IMR-90 (cell line): Measurements from ENCODE around the gene ECHS1. TPM values are rescaled to one million over a fixed set of nuclear protein-coding genes. Genes with fewer than 3 reads are reported as not detected.

Experiments
- ATAC-seq: fragments of 200-7000 bp; cut with Tn5 transposase; 2 replicates; pipeline ENCODE4 v1.9.1; 2020; ENCODE audit warnings: low read depth, mild to moderate bottlenecking, moderate library complexity
- BruUV-seq: library from RNA; stranded (reverse); fragments of 400-500 nt; replicated peaks from 2 replicates; lab custom pipeline; 2021; lab: Mats Ljungman, UMichigan
- CTCF ChIA-PET: fragments of 300-600 bp; formaldehyde crosslinking; extraction: SDS; loops from one replicate; lab custom pipeline; 2021; ENCODE audit warnings: antibody characterized with exemption; lab: Yijun Ruan, JAX
- POLR2A ChIA-PET: fragments of 300-600 bp; sonication (Branson Sonifier 250); formaldehyde crosslinking; loops from one replicate; lab custom pipeline; 2022; ENCODE audit warnings: antibody characterized with exemption; ENCODE audit not compliant: unreplicated experiment; lab: Charles Lee
- DNase-seq: peaks from one replicate; pipeline ENCODE4 v3.0.0; 2013
- H2AFZ ChIP-seq: replicated peaks from 2 replicates; pipeline ENCODE3; 2013; ENCODE audit warnings: low read length, mild to moderate bottlenecking; ENCODE audit not compliant: poor library complexity
- H2AK5ac ChIP-seq: 2 replicates; pipeline ENCODE4 v1.6.1; 2013; ENCODE audit warnings: low read depth, low read length, inconsistent platforms
- H2AK9ac ChIP-seq: replicated peaks from 2 replicates; pipeline ENCODE3; 2013; ENCODE audit warnings: mild to moderate bottlenecking, low read depth, low read length, moderate library complexity; ENCODE audit not compliant: poor library complexity
- H2BK120ac ChIP-seq: 2 replicates; pipeline ENCODE4 v1.6.1; 2013; ENCODE audit warnings: low read depth, low read length, inconsistent platforms
- H2BK15ac ChIP-seq: 3 replicates; pipeline ENCODE4 v1.6.1; 2013; ENCODE audit warnings: low read depth, low read length, inconsistent platforms
- H2BK20ac ChIP-seq: 2 replicates; pipeline ENCODE4 v1.6.1; 2013; ENCODE audit warnings: low read depth, mild to moderate bottlenecking, inconsistent platforms, low read length, moderate library complexity
- H2BK5ac ChIP-seq: 2 replicates; pipeline ENCODE4 v1.6.1; 2013; ENCODE audit warnings: mild to moderate bottlenecking, low read depth, low read length, inconsistent platforms; ENCODE audit not compliant: poor library complexity, severe bottlenecking
- H3K14ac ChIP-seq: replicated peaks from 2 replicates; pipeline ENCODE4 v1.6.1; 2013; ENCODE audit warnings: low read depth, low read length, inconsistent platforms
- H3K18ac ChIP-seq: 2 replicates; pipeline ENCODE4 v1.6.1; 2013; ENCODE audit warnings: low read depth, low read length, control low read depth
- H3K23ac ChIP-seq: 2 replicates; pipeline ENCODE4 v1.6.1; 2013; ENCODE audit warnings: low read depth, low read length, inconsistent platforms
- H3K27ac ChIP-seq: 2 replicates; pipeline ENCODE4 v1.5.1; 2013; ENCODE audit warnings: mild to moderate bottlenecking, control low read depth, low read length; ENCODE audit not compliant: insufficient read depth
- H3K27me3 ChIP-seq: 2 replicates; pipeline ENCODE4 v1.6.1; 2013; ENCODE audit warnings: low read length; ENCODE audit not compliant: control insufficient read depth, insufficient read depth
- H3K36me3 ChIP-seq: 2 replicates; pipeline ENCODE4 v1.6.1; 2013; ENCODE audit warnings: low read length, mixed read lengths; ENCODE audit not compliant: control insufficient read depth, insufficient read depth
- H3K4ac ChIP-seq: 2 replicates; pipeline ENCODE4 v1.6.1; 2013; ENCODE audit warnings: low read depth, low read length, inconsistent platforms
- H3K4me1 ChIP-seq: 2 replicates; pipeline ENCODE4 v1.6.1; 2013; ENCODE audit warnings: low read length, mixed read lengths; ENCODE audit not compliant: control insufficient read depth, insufficient read depth
- H3K4me2 ChIP-seq: 2 replicates; pipeline ENCODE4 v1.6.1; 2013; ENCODE audit warnings: low read depth, mild to moderate bottlenecking, control low read depth, low read length, moderate library complexity
- H3K4me3 ChIP-seq: 2 replicates; pipeline ENCODE4 v1.5.1; 2013; ENCODE audit warnings: low read depth, mild to moderate bottlenecking, control low read depth, low read length, moderate library complexity; ENCODE audit not compliant: insufficient read depth
- H3K56ac ChIP-seq: 2 replicates; pipeline ENCODE4 v1.6.1; 2013; ENCODE audit warnings: low read length, inconsistent platforms; ENCODE audit not compliant: insufficient read depth; ENCODE audit errors: extremely low read depth
- H3K79me1 ChIP-seq, 2 experiments: 2 replicates each; pipeline ENCODE4 v1.6.1; 2013; ENCODE audit warnings: low read length in 2 of 2, inconsistent platforms in 1 of 2, low read depth in 1 of 2
- H3K9ac ChIP-seq: 2 replicates; pipeline ENCODE4 v1.6.1; 2013; ENCODE audit warnings: low read depth, low read length, control low read depth
- H3K9me1 ChIP-seq: 2 replicates; pipeline ENCODE4 v1.6.1; 2013; ENCODE audit warnings: low read length, inconsistent platforms; ENCODE audit not compliant: insufficient read depth
- H3K9me3 ChIP-seq: 2 replicates; pipeline ENCODE4 v1.6.1; 2013; ENCODE audit warnings: low read length; ENCODE audit not compliant: control insufficient read depth, insufficient read depth
- H4K20me1 ChIP-seq: 2 replicates; pipeline ENCODE4 v1.6.1; 2013; ENCODE audit warnings: low read length, inconsistent platforms; ENCODE audit not compliant: insufficient read depth
- H4K5ac ChIP-seq: 2 replicates; pipeline ENCODE4 v1.6.1; 2013; ENCODE audit warnings: mild to moderate bottlenecking, low read depth, low read length, control low read depth
- H4K8ac ChIP-seq, 2 experiments: 2 replicates each; pipeline ENCODE4 v1.6.1; 2013; ENCODE audit warnings: low read depth in 2 of 2, low read length in 2 of 2, control low read depth in 1 of 2, inconsistent platforms in 1 of 2
- H4K91ac ChIP-seq: 2 replicates; pipeline ENCODE4 v1.6.1; 2013; ENCODE audit warnings: low read depth, low read length, inconsistent platforms; ENCODE audit not compliant: insufficient read depth
- BHLHE40 ChIP-seq: fragments of 150-350 bp; IDR thresholded peaks from 2 replicates; pipeline ENCODE4 v1.6.1; 2016; ENCODE audit warnings: mild to moderate bottlenecking, low read depth, low read length
- CEBPB ChIP-seq: IDR thresholded peaks from 2 replicates; pipeline ENCODE4 v1.6.1; 2012; ENCODE audit warnings: low read depth, low read length, improper control_type of control experiment
- FOS ChIP-seq: fragments of 150-350 bp; IDR thresholded peaks from 2 replicates; pipeline ENCODE4 v1.6.1; 2016; ENCODE audit warnings: low read depth, low read length
- MAZ ChIP-seq: IDR thresholded peaks from 2 replicates; pipeline ENCODE4 v1.6.1; 2012; ENCODE audit warnings: low read depth, mild to moderate bottlenecking, low read length, improper control_type of control experiment, moderate library complexity, borderline replicate concordance
- MXI1 ChIP-seq: IDR thresholded peaks from 2 replicates; pipeline ENCODE4 v1.6.1; 2012; ENCODE audit warnings: low read depth, mild to moderate bottlenecking, low read length, moderate library complexity, borderline replicate concordance
- NFE2L2 ChIP-seq: fragments of 150-350 bp; IDR thresholded peaks from 2 replicates; pipeline ENCODE4 v1.6.1; 2016; ENCODE audit warnings: low read depth, mild to moderate bottlenecking, low read length
- POLR2A ChIP-seq: IDR thresholded peaks from 2 replicates; pipeline ENCODE4 v1.6.1; 2012; ENCODE audit warnings: mild to moderate bottlenecking, low read depth, low read length
- RAD21 ChIP-seq: IDR thresholded peaks from 2 replicates; pipeline ENCODE4 v1.6.1; 2012; ENCODE audit warnings: low read length, improper control_type of control experiment
- RCOR1 ChIP-seq: IDR thresholded peaks from 2 replicates; pipeline ENCODE4 v1.6.1; 2012; ENCODE audit warnings: mild to moderate bottlenecking, low read length, improper control_type of control experiment; ENCODE audit not compliant: insufficient replicate concordance
- RFX5 ChIP-seq: IDR thresholded peaks from 2 replicates; pipeline ENCODE4 v1.8.0; 2012; ENCODE audit warnings: low read depth, mild to moderate bottlenecking, low read length, moderate library complexity
- WGBS, 2 experiments: methylation state at CpG; one replicate each; pipeline versions ENCODE4 v1.1.5 to v1.1.7; 2013; ENCODE audit warnings: missing lambda C conversion rate in 2 of 2; ENCODE audit not compliant: insufficient read length in 1 of 2; ENCODE audit errors: extremely low coverage in 2 of 2; 5-methylcytosine and 5-hydroxymethylcytosine counted together
- dilution Hi-C: fragments of 300-500 bp; cut with HindIII; formaldehyde crosslinking; loops from one replicate; pipeline ENCODE4 v1.14.3; 2018; ENCODE audit warnings: low sequenced_read_pairs; ENCODE audit not compliant: unreplicated experiment
- in situ Hi-C: fragments of 300-500 bp; cut with MboI; formaldehyde crosslinking; loops from 3 replicates; pipeline ENCODE4 v1.14.3; 2019; ENCODE audit warnings: low sequenced_read_pairs, inconsistent platforms, mixed read lengths
- intact Hi-C: fragments of 100-400 bp; cut with micrococcal nuclease; formaldehyde crosslinking; loops from 2 replicates; pipeline ENCODE4 v1.10.0; 2022
- polyA plus RNA-seq, 3 experiments: library from polyadenylated mRNA; depleted of rRNA; stranded (reverse); fragments of >200 nt; gene quantifications; 2 replicates each; pipeline ENCODE4 v1.2.3, GENCODE V29; 2012; ENCODE audit warnings: low replicate concordance in 1 of 3
- total RNA-seq: library from RNA; depleted of rRNA; stranded (reverse); fragments of >200 nt; gene quantifications from 2 replicates; pipeline ENCODE4 v1.2.3, GENCODE V29; 2012
- TF ChIP-seq, protein P1 (sequence below): conservative IDR thresholded peaks from 2 replicates; pipeline ENCODE4 v1.5.1; 2012; ENCODE audit warnings: mild to moderate bottlenecking, low read depth, low read length, improper control_type of control experiment
- TF ChIP-seq, protein P2 (sequence below): fragments of 150-350 bp; IDR thresholded peaks from 2 replicates; pipeline ENCODE4 v1.6.1; 2016; ENCODE audit warnings: low read depth, mild to moderate bottlenecking, low read length, moderate library complexity, borderline replicate concordance
- TF ChIP-seq, protein P3 (sequence below): fragments of 150-350 bp; IDR thresholded peaks from 2 replicates; pipeline ENCODE4 v1.6.1; 2017; ENCODE audit warnings: mild to moderate bottlenecking, antibody characterized with exemption, low read length, low read depth

Gene ECHS1
- total and polyA plus RNA-seq, 2 of the 4 experiments (the other 2 are of a cell fraction), result 60.8 to 84.2 TPM

DNA sequence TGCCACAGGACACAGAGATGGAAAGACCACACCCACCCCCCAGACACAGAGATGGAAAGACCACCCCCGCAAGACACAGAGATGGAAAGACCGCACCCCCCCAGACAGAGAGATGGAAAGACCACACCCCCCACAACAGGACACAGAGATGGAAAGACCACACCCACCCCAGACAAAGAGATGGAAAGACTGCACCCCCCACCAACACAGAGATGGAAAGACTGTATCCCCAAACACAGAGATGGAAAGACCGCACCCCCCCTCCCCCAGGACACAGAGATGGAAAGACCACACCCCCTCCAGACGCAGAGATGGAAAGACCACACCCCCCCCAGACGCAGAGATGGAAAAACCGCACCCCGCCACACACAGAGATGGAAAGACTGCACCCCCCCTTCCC lies 56.4 kb downstream of the ECHS1 start:
- Histone ChIP-seq H3K9me1 (peaks cover 3% of the 10 kb centered on the region; the same call in 1 of the 2 replicates), H3K36me3 (peaks cover 8% of the 10 kb centered on the region; the same call in 1 of the 2 replicates), H4K20me1 (no peaks in the 10 kb centered on the region), H2AK5ac (no peak overlapping the region), H2BK5ac (no peak overlapping the region), H3K4ac (no peak overlapping the region), H3K9me3 (no peaks in the 10 kb centered on the region), H2AFZ (no peak overlapping the region), H3K23ac (no peak overlapping the region), H4K91ac (no peak overlapping the region), H3K4me2 (no peak overlapping the region), H3K79me1 (no peaks in the 10 kb centered on the region), H2BK15ac (no peak overlapping the region), H3K4me3 (no peak overlapping the region), H3K18ac (no peak overlapping the region), H3K14ac (no peak overlapping the region), H3K27ac (no peak overlapping the region), H3K56ac (no peak overlapping the region), H2AK9ac (no peak overlapping the region), H3K4me1 (no peaks in the 10 kb centered on the region), H3K27me3 (no peaks in the 10 kb centered on the region; the same call in 1 of the 2 replicates), H2BK120ac (no peak overlapping the region), H4K8ac (no peak overlapping the region), H3K9ac (no peak overlapping the region), H4K5ac (no peak overlapping the region), H2BK20ac (no peak overlapping the region)
- TF ChIP-seq NFE2L2 (no peak), POLR2A (no peak), MXI1 (no peak), RCOR1 (no peak), MAZ (no peak), RAD21 (no peak), CEBPB (no peak), FOS (no peak), RFX5 (no peak), BHLHE40 (no peak)
- TF ChIP-seq, protein P1, sequence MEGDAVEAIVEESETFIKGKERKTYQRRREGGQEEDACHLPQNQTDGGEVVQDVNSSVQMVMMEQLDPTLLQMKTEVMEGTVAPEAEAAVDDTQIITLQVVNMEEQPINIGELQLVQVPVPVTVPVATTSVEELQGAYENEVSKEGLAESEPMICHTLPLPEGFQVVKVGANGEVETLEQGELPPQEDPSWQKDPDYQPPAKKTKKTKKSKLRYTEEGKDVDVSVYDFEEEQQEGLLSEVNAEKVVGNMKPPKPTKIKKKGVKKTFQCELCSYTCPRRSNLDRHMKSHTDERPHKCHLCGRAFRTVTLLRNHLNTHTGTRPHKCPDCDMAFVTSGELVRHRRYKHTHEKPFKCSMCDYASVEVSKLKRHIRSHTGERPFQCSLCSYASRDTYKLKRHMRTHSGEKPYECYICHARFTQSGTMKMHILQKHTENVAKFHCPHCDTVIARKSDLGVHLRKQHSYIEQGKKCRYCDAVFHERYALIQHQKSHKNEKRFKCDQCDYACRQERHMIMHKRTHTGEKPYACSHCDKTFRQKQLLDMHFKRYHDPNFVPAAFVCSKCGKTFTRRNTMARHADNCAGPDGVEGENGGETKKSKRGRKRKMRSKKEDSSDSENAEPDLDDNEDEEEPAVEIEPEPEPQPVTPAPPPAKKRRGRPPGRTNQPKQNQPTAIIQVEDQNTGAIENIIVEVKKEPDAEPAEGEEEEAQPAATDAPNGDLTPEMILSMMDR, result no peak
- TF ChIP-seq, protein P2, sequence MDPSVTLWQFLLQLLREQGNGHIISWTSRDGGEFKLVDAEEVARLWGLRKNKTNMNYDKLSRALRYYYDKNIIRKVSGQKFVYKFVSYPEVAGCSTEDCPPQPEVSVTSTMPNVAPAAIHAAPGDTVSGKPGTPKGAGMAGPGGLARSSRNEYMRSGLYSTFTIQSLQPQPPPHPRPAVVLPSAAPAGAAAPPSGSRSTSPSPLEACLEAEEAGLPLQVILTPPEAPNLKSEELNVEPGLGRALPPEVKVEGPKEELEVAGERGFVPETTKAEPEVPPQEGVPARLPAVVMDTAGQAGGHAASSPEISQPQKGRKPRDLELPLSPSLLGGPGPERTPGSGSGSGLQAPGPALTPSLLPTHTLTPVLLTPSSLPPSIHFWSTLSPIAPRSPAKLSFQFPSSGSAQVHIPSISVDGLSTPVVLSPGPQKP, result no peak
- TF ChIP-seq, protein P3, sequence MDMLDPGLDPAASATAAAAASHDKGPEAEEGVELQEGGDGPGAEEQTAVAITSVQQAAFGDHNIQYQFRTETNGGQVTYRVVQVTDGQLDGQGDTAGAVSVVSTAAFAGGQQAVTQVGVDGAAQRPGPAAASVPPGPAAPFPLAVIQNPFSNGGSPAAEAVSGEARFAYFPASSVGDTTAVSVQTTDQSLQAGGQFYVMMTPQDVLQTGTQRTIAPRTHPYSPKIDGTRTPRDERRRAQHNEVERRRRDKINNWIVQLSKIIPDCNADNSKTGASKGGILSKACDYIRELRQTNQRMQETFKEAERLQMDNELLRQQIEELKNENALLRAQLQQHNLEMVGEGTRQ, result no peak
- intact Hi-C loops, result no loop called here
- CTCF ChIA-PET, result no interaction called here
- POLR2A ChIA-PET, result no interaction called here
- no TSS peak for BruUV-seq
- ATAC-seq (no peak), DNase-seq (no peak)
- WGBS, 2 experiments, result no CpG with 5 or more reads among the region's 7 CpGs
- dilution Hi-C loops, result no loop called here
- in situ Hi-C loops, result no loop called here
